ENCODE results near the gene ARID4B. TPM values are rescaled to one million over a fixed set of nuclear protein-coding genes. Genes with fewer than 3 reads are reported as not detected.
"Not testable (repeated sequence)": the region's sequence is repeated elsewhere in the genome, so short reads cannot be mapped to it uniquely, and the experiment has no call there.

Gene ARID4B
- polyA plus RNA-seq, 2 donors, result 7.0 to 12.3 TPM

DNA sequence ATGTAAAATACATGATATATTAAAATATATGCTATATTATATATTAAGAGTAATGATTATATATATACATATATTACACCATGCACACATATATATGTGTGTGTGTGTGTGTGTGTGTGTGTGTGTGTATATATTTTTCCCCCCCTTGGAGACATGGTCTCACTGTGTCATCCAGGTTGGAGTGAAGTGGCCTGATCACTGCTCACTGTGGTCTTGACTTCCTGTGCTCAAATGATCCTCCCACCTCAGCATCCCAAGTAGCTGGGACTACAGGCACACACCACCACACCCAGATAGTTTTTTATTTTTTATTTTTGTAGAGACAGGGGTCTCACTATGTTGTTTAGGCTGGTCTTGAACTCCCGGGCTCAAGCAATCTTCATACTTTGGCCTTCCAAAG, 112.5 kb downstream of the ARID4B start:
- no peaks in the 10 kb centered on the region for H3K4me1 ChIP-seq (ENCODE audit: control insufficient read depth in 2 of 2, insufficient read depth in 2 of 2, low read length in 1 of 2)
- H3K27me3 ChIP-seq (ENCODE audit: control insufficient read depth in 1 of 2, insufficient read depth in 2 of 2, low read length in 2 of 2), result no peaks in the 10 kb centered on the region
- H3K36me3 ChIP-seq (ENCODE audit: control insufficient read depth in 2 of 2, insufficient read depth in 2 of 2, low read length in 1 of 2), result peaks cover 0 to 2% of the 10 kb centered on the region in 2 donors
- H3K9me3 ChIP-seq (ENCODE audit: control insufficient read depth in 2 of 2, insufficient read depth in 1 of 2, low read depth in 1 of 2, low read length in 1 of 2), result no peaks in the 10 kb centered on the region
- 96 to 100% methylated on average over 1 of the region's 1 CpG for WGBS, 2 donors
- H3K4me3 ChIP-seq (ENCODE audit: low read depth in 1 of 2, low read length in 2 of 2), result no peak overlapping the region
- no peak overlapping the region for H3K27ac ChIP-seq (ENCODE audit: low read depth in 2 of 2, low read length in 1 of 2)

DNA sequence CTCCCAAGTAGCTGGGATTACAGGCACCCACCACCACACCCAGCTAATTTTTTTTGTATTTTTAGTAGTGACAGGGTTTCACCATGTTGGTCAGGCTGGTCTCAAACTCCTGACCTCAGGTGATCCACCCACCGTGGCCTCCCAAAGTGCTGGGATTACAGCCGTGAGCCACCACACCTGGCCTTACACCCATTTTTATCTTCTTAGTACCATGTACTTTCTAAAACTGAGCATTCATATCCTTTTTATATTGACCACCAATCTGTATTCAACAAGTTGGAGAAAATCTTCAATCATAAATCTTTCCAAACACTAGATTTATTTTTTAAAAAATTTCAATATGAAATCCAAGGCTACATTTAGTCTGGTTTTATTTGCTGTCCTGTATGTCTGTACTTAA, 113.0 kb downstream of the ARID4B start:
- not testable (repeated sequence) for H3K9me3 ChIP-seq (ENCODE audit: control insufficient read depth in 2 of 2, insufficient read depth in 1 of 2, low read depth in 1 of 2, low read length in 1 of 2); H3K36me3 ChIP-seq (ENCODE audit: control insufficient read depth in 2 of 2, insufficient read depth in 2 of 2, low read length in 1 of 2); H3K27me3 ChIP-seq (ENCODE audit: control insufficient read depth in 1 of 2, insufficient read depth in 2 of 2, low read length in 2 of 2); H3K27ac ChIP-seq (ENCODE audit: low read depth in 2 of 2, low read length in 1 of 2); H3K4me1 ChIP-seq (ENCODE audit: control insufficient read depth in 2 of 2, insufficient read depth in 2 of 2, low read length in 1 of 2); H3K4me3 ChIP-seq (ENCODE audit: low read depth in 1 of 2, low read length in 2 of 2)
- WGBS, 2 donors, result 94 to 95% methylated on average over 2 of the region's 2 CpGs

DNA sequence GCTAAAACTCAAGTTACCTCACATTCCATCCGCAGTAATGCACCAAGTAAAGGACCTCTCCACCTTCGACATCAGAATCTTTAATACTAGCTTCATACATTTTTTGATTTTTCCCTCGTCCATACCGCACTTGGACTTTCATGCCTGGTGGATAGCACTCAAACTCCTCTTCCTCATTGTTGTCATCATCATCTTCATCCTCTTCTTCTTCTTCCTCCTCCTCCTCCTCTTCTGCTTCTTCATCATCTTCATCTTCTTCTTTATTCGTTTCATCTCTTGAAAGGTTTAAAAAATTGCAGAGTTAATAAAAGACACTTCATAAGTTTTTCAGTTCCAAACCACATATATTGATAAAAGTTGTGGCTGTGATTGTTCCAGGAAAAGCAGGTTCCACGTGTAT, 114.2 kb downstream of the ARID4B start:
- no peak overlapping the region for H3K27ac ChIP-seq (ENCODE audit: low read depth in 2 of 2, low read length in 1 of 2)
- no peaks in the 10 kb centered on the region for H3K9me3 ChIP-seq (ENCODE audit: control insufficient read depth in 2 of 2, insufficient read depth in 1 of 2, low read depth in 1 of 2, low read length in 1 of 2)
- WGBS, 2 donors, result 89 to 92% methylated on average over 6 of the region's 6 CpGs
- H3K36me3 ChIP-seq (ENCODE audit: control insufficient read depth in 2 of 2, insufficient read depth in 2 of 2, low read length in 1 of 2), result peaks cover 0 to 2% of the 10 kb centered on the region in 2 donors
- no peak overlapping the region for H3K4me3 ChIP-seq (ENCODE audit: low read depth in 1 of 2, low read length in 2 of 2)
- H3K27me3 ChIP-seq (ENCODE audit: control insufficient read depth in 1 of 2, insufficient read depth in 2 of 2, low read length in 2 of 2), result no peaks in the 10 kb centered on the region
- H3K4me1 ChIP-seq (ENCODE audit: control insufficient read depth in 2 of 2, insufficient read depth in 2 of 2, low read length in 1 of 2), result no peaks in the 10 kb centered on the region

DNA sequence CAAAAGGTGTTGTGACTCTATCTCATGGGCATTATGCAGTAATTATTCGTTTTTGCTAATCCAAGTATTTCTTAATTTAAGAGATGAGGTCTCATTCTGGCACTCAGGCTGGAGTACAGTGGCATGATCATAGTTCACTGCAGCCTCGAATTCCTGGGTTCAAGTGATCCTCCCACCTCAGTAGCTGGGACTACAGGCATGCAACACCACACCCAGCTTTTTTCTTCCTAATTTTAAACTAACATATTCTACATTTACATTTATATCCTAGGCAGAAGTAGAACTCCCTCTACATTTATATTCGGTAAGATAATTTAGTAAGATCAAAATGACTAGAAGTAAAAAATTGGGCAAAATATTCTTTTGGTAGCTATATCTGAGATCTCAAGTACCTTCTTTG, 116.5 kb downstream of the ARID4B start:
- H3K36me3 ChIP-seq (ENCODE audit: control insufficient read depth in 2 of 2, insufficient read depth in 2 of 2, low read length in 1 of 2), result peaks cover 0 to 2% of the 10 kb centered on the region in 2 donors
- no peaks in the 10 kb centered on the region for H3K4me1 ChIP-seq (ENCODE audit: control insufficient read depth in 2 of 2, insufficient read depth in 2 of 2, low read length in 1 of 2)
- no peaks in the 10 kb centered on the region for H3K27me3 ChIP-seq (ENCODE audit: control insufficient read depth in 1 of 2, insufficient read depth in 2 of 2, low read length in 2 of 2)
- no peak overlapping the region for H3K4me3 ChIP-seq (ENCODE audit: low read depth in 1 of 2, low read length in 2 of 2)
- 88 to 91% methylated on average over 3 of the region's 3 CpGs for WGBS, 2 donors
- H3K9me3 ChIP-seq (ENCODE audit: control insufficient read depth in 2 of 2, insufficient read depth in 1 of 2, low read depth in 1 of 2, low read length in 1 of 2), result no peaks in the 10 kb centered on the region
- H3K27ac ChIP-seq (ENCODE audit: low read depth in 2 of 2, low read length in 1 of 2), result no peak overlapping the region

DNA sequence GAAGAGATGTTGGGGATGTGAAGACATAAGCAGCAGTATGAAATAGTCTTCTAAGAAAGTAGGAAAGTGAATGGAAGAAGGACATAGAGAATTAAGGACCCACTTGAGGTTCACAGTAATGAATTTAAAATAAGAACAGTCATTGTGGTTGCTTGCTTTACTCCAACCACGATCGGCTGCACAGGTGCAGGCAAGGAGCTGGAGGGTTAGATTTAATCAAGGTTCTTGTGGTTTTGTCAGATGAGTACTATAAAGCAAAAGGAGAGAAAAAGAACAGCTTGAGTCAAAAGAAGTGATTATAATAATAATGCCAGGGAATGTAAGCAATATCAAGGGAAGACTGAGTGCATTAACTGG, 120.8 kb downstream of the ARID4B start:
- Histone ChIP-seq H3K4me3 (ENCODE audit: low read depth in 1 of 2, low read length in 2 of 2) (no peak overlapping the region), H3K36me3 (ENCODE audit: control insufficient read depth in 2 of 2, insufficient read depth in 2 of 2, low read length in 1 of 2) (no peaks in the 10 kb centered on the region), H3K9me3 (ENCODE audit: control insufficient read depth in 2 of 2, insufficient read depth in 1 of 2, low read depth in 1 of 2, low read length in 1 of 2) (no peaks in the 10 kb centered on the region), H3K27ac (ENCODE audit: low read depth in 2 of 2, low read length in 1 of 2) (no peak overlapping the region), H3K4me1 (ENCODE audit: control insufficient read depth in 2 of 2, insufficient read depth in 2 of 2, low read length in 1 of 2) (no peaks in the 10 kb centered on the region), H3K27me3 (ENCODE audit: control insufficient read depth in 1 of 2, insufficient read depth in 2 of 2, low read length in 2 of 2) (no peaks in the 10 kb centered on the region)
- WGBS, 2 donors, result 80 to 88% methylated on average over 2 of the region's 2 CpGs

DNA sequence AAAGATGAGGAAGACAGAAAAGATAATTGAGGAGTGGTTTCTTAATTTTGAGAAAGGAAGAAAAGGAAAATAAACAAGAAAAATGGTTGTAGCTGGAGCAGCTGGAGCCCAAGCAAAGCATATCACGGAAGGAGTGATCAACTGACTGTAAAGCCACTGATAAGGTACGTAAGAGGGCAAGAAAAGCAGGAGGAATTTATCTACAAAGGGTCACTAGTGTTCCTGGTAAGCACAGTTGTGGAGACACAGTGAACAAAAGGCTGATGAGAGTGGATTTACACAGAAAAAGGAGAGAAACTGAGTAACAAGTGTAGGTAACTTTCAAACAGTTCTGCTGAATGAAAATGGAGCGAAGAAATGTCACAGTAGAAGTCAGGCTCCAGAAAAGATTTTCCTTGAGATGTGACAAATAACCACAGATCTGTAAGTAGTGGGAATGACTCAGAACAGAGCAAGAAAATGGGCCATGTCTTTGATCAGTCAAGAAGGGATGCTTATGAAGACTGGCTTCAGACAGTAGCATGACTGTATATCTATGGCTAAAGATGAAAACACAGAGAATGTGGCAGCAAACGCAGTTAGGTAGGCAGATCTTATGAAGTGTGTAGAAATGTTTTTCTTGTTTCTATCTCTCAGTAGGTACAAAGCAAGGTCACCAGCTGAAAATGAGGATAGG, 121.3 kb downstream of the ARID4B start:
- Histone ChIP-seq H3K4me1 (ENCODE audit: control insufficient read depth in 2 of 2, insufficient read depth in 2 of 2, low read length in 1 of 2) (no peaks in the 10 kb centered on the region), H3K27me3 (ENCODE audit: control insufficient read depth in 1 of 2, insufficient read depth in 2 of 2, low read length in 2 of 2) (no peaks in the 10 kb centered on the region), H3K36me3 (ENCODE audit: control insufficient read depth in 2 of 2, insufficient read depth in 2 of 2, low read length in 1 of 2) (no peaks in the 10 kb centered on the region), H3K4me3 (ENCODE audit: low read depth in 1 of 2, low read length in 2 of 2) (no peak overlapping the region), H3K9me3 (ENCODE audit: control insufficient read depth in 2 of 2, insufficient read depth in 1 of 2, low read depth in 1 of 2, low read length in 1 of 2) (no peaks in the 10 kb centered on the region), H3K27ac (ENCODE audit: low read depth in 2 of 2, low read length in 1 of 2) (no peak overlapping the region)
- 78 to 90% methylated on average over 4 of the region's 4 CpGs for WGBS, 2 donors

DNA sequence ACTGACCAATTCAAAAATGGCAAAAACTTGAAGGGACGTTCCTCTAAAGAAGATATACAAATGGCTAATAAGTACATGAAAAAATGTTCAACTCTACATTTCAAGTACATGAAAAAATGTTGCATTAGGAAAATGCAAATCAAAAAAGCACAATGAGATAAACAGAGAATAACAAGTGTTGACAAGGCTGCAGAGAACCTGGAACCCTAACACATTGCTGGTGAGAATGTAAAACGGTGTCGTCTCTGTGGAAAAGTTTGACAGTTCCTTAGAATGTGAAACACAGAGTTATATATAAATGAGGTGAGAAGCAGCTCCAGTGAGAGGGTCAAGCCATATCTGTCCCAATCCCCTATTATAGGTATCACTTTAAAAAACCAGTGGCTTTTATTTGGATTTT, 122.3 kb downstream of the ARID4B start:
- no peak overlapping the region for H3K4me3 ChIP-seq (ENCODE audit: low read depth in 1 of 2, low read length in 2 of 2)
- no peak overlapping the region for H3K27ac ChIP-seq (ENCODE audit: low read depth in 2 of 2, low read length in 1 of 2)
- no peaks in the 10 kb centered on the region for H3K27me3 ChIP-seq (ENCODE audit: control insufficient read depth in 1 of 2, insufficient read depth in 2 of 2, low read length in 2 of 2)
- H3K36me3 ChIP-seq (ENCODE audit: control insufficient read depth in 2 of 2, insufficient read depth in 2 of 2, low read length in 1 of 2), result no peaks in the 10 kb centered on the region
- H3K9me3 ChIP-seq (ENCODE audit: control insufficient read depth in 2 of 2, insufficient read depth in 1 of 2, low read depth in 1 of 2, low read length in 1 of 2), result no peaks in the 10 kb centered on the region
- WGBS, 2 donors, result 94 to 98% methylated on average over 3 of the region's 3 CpGs
- no peaks in the 10 kb centered on the region for H3K4me1 ChIP-seq (ENCODE audit: control insufficient read depth in 2 of 2, insufficient read depth in 2 of 2, low read length in 1 of 2)

DNA sequence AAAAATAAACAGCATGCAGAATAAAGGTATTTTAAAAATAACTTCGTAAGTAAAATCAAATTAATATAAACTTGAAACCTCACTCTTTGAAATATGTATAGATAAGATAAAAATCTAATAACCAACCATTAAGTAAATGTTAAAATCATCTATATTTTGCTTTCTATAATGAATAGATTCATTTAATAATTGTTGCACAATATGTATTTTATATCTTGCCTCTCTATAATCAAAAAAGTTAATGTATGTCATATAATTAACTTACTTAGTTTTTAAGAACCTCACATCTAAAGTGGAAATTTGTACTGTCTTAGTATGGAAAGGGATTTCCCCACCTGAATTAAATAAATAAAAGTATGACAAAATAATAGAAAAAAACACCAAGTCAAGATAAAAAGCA, 124.6 kb downstream of the ARID4B start:
- Histone ChIP-seq H3K27me3 (ENCODE audit: control insufficient read depth in 1 of 2, insufficient read depth in 2 of 2, low read length in 2 of 2) (no peaks in the 10 kb centered on the region), H3K36me3 (ENCODE audit: control insufficient read depth in 2 of 2, insufficient read depth in 2 of 2, low read length in 1 of 2) (no peaks in the 10 kb centered on the region), H3K9me3 (ENCODE audit: control insufficient read depth in 2 of 2, insufficient read depth in 1 of 2, low read depth in 1 of 2, low read length in 1 of 2) (no peaks in the 10 kb centered on the region), H3K27ac (ENCODE audit: low read depth in 2 of 2, low read length in 1 of 2) (no peak overlapping the region), H3K4me1 (ENCODE audit: control insufficient read depth in 2 of 2, insufficient read depth in 2 of 2, low read length in 1 of 2) (no peaks in the 10 kb centered on the region), H3K4me3 (ENCODE audit: low read depth in 1 of 2, low read length in 2 of 2) (no peak overlapping the region)
- WGBS, 2 donors, result 92 to 97% methylated on average over 1 of the region's 1 CpG

DNA sequence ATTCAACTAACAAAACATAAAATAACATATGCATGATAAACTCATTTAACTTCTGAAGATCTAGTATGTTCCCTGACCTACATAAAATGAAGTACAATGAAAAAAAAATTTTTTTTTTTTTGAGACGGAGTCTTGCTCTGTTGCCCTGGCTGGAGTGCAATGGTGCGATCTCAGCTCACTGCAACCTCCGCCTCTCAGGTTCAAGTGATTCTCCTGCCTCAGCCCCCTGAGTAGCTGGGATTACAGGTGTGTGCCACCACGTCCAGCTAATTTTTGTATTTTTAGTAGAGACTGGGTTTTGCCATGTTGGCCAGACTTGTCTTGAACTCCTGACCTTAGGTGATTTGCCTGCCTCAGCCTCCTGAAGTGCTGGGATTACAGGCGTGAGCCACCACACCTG, 125.5 kb downstream of the ARID4B start:
- 93 to 97% methylated on average over 5 of the region's 5 CpGs for WGBS, 2 donors
- H3K4me1 ChIP-seq (ENCODE audit: control insufficient read depth in 2 of 2, insufficient read depth in 2 of 2, low read length in 1 of 2); H3K36me3 ChIP-seq (ENCODE audit: control insufficient read depth in 2 of 2, insufficient read depth in 2 of 2, low read length in 1 of 2); H3K4me3 ChIP-seq (ENCODE audit: low read depth in 1 of 2, low read length in 2 of 2); H3K27me3 ChIP-seq (ENCODE audit: control insufficient read depth in 1 of 2, insufficient read depth in 2 of 2, low read length in 2 of 2); H3K27ac ChIP-seq (ENCODE audit: low read depth in 2 of 2, low read length in 1 of 2); H3K9me3 ChIP-seq (ENCODE audit: control insufficient read depth in 2 of 2, insufficient read depth in 1 of 2, low read depth in 1 of 2, low read length in 1 of 2): not testable (repeated sequence)

DNA sequence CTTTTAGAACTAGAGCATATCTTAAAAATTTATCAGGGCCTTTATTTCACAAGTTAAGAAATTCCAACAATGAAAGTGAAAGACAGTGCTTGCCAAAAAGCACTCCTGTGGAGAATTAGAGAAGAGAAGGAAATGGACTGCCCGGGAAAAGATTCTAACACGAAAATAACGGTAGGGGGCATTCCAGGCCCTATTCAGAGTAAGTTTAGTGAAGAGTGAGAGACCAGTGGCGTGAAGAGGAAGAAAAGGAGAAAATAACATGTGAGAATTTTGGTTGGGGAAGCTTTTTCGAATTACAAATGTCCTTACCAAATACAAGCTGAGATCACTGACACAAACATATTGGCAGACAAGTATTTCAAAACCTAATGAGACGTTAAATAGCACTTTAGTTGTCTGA, 128.5 kb downstream of the ARID4B start:
- 49 to 58% methylated on average over 6 of the region's 6 CpGs for WGBS, 2 donors
- no peak overlapping the region for H3K4me3 ChIP-seq (ENCODE audit: low read depth in 1 of 2, low read length in 2 of 2)
- no peaks in the 10 kb centered on the region for H3K36me3 ChIP-seq (ENCODE audit: control insufficient read depth in 2 of 2, insufficient read depth in 2 of 2, low read length in 1 of 2)
- no peaks in the 10 kb centered on the region for H3K9me3 ChIP-seq (ENCODE audit: control insufficient read depth in 2 of 2, insufficient read depth in 1 of 2, low read depth in 1 of 2, low read length in 1 of 2)
- no peak overlapping the region for H3K27ac ChIP-seq (ENCODE audit: low read depth in 2 of 2, low read length in 1 of 2)
- H3K27me3 ChIP-seq (ENCODE audit: control insufficient read depth in 1 of 2, insufficient read depth in 2 of 2, low read length in 2 of 2), result no peaks in the 10 kb centered on the region
- H3K4me1 ChIP-seq (ENCODE audit: control insufficient read depth in 2 of 2, insufficient read depth in 2 of 2, low read length in 1 of 2), result no peaks in the 10 kb centered on the region

All from esophagus (tissue), 2 donors.